Measurements from ENCODE around the gene HSD17B8.

- TF ChIP-seq CEBPB (IDR thresholded peaks at IDR 0.05) (no peak), YY1 (IDR thresholded peaks at IDR 0.05; ENCODE audit: low read depth) (no peak), ZBTB7A (IDR thresholded peaks at IDR 0.05; ENCODE audit: low read depth) (no peak), EP300 (IDR thresholded peaks at IDR 0.05; ENCODE audit: borderline replicate concordance) (no peak), FOXM1 (IDR thresholded peaks at IDR 0.05; ENCODE audit: borderline replicate concordance, low read depth) (no peak), CREB1 (IDR thresholded peaks at IDR 0.05; ENCODE audit: low read depth) (no peak), TAF1 (IDR thresholded peaks at IDR 0.05; ENCODE audit: low read depth) (no peak), TCF12 (IDR thresholded peaks at IDR 0.05; ENCODE audit: low read depth) (no peak)
These were observed 30.8 kb upstream of the HSD17B8 start for GRCh38 chr6:33173535-33174180.
